Fibroblast of lung (primary cell): ENCODE data around the gene ZNF280C. TPM values are rescaled to one million over a fixed set of nuclear protein-coding genes. Genes with fewer than 3 reads are reported as not detected.

Source experiments
- DNase-seq, 2 donors: peaks; one replicate each; pipeline versions ENCODE4 v3.0.0 to v3.0.0-alpha.2; 2010; ENCODE audit warnings: low read depth in 2 of 2
- H2AFZ ChIP-seq: 2 replicates; pipeline ENCODE4 v1.5.1; 2012; ENCODE audit warnings: low read length, control low read depth, inconsistent platforms
- H3K27ac ChIP-seq: 2 replicates; pipeline ENCODE4 v1.5.1; 2011; ENCODE audit warnings: low read length, control low read depth; ENCODE audit not compliant: insufficient read depth
- H3K27me3 ChIP-seq: 2 replicates; pipeline ENCODE4 v1.5.1; 2011; ENCODE audit warnings: mild to moderate bottlenecking, low read length; ENCODE audit not compliant: control insufficient read depth, insufficient read depth
- H3K36me3 ChIP-seq: 2 replicates; pipeline ENCODE4 v1.5.1; 2011; ENCODE audit warnings: low read length; ENCODE audit not compliant: control insufficient read depth, insufficient read depth
- H3K4me1 ChIP-seq: 2 replicates; pipeline ENCODE4 v1.5.1; 2011; ENCODE audit warnings: low read length; ENCODE audit not compliant: control insufficient read depth, insufficient read depth; ENCODE audit errors: extremely low read depth
- H3K4me2 ChIP-seq: 2 replicates; pipeline ENCODE4 v1.5.1; 2011; ENCODE audit warnings: low read length, control low read depth; ENCODE audit not compliant: insufficient read depth; ENCODE audit errors: extremely low read depth
- H3K4me3 ChIP-seq, 4 experiments: fragments of 200-600 bp in 1 of 4; sonication (generic) in 1 of 4; replicated peaks in 1 of 4; 2 replicates each; pipeline ENCODE4 v1.5.1; 2011 to 2016; ENCODE audit warnings: low read length in 4 of 4, low read depth in 3 of 4, mild to moderate bottlenecking in 3 of 4, control low read depth in 2 of 4, inconsistent platforms in 1 of 4, mixed read lengths in 1 of 4; ENCODE audit not compliant: insufficient read depth in 1 of 4; ENCODE audit errors: control extremely low read depth in 1 of 4
- H3K79me2 ChIP-seq: 2 replicates; pipeline ENCODE4 v1.5.1; 2012; ENCODE audit warnings: mild to moderate bottlenecking, low read length, inconsistent platforms; ENCODE audit not compliant: control insufficient read depth, insufficient read depth
- H3K9ac ChIP-seq: 2 replicates; pipeline ENCODE4 v1.5.1; 2011; ENCODE audit warnings: mild to moderate bottlenecking, low read length, control low read depth; ENCODE audit not compliant: insufficient read depth
- H3K9me3 ChIP-seq: 2 replicates; pipeline ENCODE4 v1.5.1; 2012; ENCODE audit warnings: low read depth, low read length; ENCODE audit not compliant: control insufficient read depth, insufficient read depth
- H4K20me1 ChIP-seq: 2 replicates; pipeline ENCODE4 v1.5.1; 2011; ENCODE audit warnings: low read length; ENCODE audit not compliant: control insufficient read depth, insufficient read depth; ENCODE audit errors: extremely low read depth
- EZH2 ChIP-seq: IDR thresholded peaks from 2 replicates; pipeline ENCODE4 v1.5.1; 2012; ENCODE audit warnings: low read length, control low read depth, mild to moderate bottlenecking; ENCODE audit errors: missing control alignments
- polyA plus RNA-seq, 2 donors: library from polyadenylated mRNA; depleted of rRNA in 1 of 2; stranded (reverse) in 1 of 2; unstranded in 1 of 2; fragments of >200 nt; gene quantifications; 2 replicates each; pipeline ENCODE4 v1.2.1, GENCODE V29; 2011 to 2012; ENCODE audit warnings: missing spikeins in 1 of 2
- total RNA-seq: library from RNA; depleted of rRNA; stranded (reverse); fragments of >200 nt; gene quantifications from 2 replicates; pipeline ENCODE4 v1.2.1, GENCODE V29; 2014
- TF ChIP-seq, protein P1 (sequence below), 2 donors: IDR thresholded peaks in 1 of 2; conservative IDR thresholded peaks in 1 of 2; 1 replicate in 1 of 2; 2 replicates in 1 of 2; pipeline ENCODE4 v1.5.1; 2011 to 2012; ENCODE audit warnings: low read length in 2 of 2, control low read depth in 1 of 2, inconsistent platforms in 1 of 2, low read depth in 1 of 2, mild to moderate bottlenecking in 1 of 2

Gene ZNF280C
- total and polyA plus RNA-seq, 2 donors (not counting 1 experiment from before 2014, with no cell fraction given): 4.1 to 8.7 TPM

- peak overlapping the region; percentile 70 for H3K9ac ChIP-seq
- H4K20me1 ChIP-seq: no peaks in the 10 kb centered on the region
- no peaks in the 10 kb centered on the region for H3K4me1 ChIP-seq
- peak overlapping the region; percentile 87 for H3K4me2 ChIP-seq
- peak overlapping the region; percentile 89 for H3K27ac ChIP-seq
- no peaks in the 10 kb centered on the region for H3K9me3 ChIP-seq
- peak; percentile 9 to 54 for DNase-seq
- peaks cover 11% of the 10 kb centered on the region for H3K79me2 ChIP-seq
- peak overlapping the region; percentile 67 to 95 (median 74) for H3K4me3 ChIP-seq
- H3K27me3 ChIP-seq: no peaks in the 10 kb centered on the region
- H2AFZ ChIP-seq: peak overlapping the region; percentile 73
- no peaks in the 10 kb centered on the region for H3K36me3 ChIP-seq
- TF ChIP-seq, protein P1, sequence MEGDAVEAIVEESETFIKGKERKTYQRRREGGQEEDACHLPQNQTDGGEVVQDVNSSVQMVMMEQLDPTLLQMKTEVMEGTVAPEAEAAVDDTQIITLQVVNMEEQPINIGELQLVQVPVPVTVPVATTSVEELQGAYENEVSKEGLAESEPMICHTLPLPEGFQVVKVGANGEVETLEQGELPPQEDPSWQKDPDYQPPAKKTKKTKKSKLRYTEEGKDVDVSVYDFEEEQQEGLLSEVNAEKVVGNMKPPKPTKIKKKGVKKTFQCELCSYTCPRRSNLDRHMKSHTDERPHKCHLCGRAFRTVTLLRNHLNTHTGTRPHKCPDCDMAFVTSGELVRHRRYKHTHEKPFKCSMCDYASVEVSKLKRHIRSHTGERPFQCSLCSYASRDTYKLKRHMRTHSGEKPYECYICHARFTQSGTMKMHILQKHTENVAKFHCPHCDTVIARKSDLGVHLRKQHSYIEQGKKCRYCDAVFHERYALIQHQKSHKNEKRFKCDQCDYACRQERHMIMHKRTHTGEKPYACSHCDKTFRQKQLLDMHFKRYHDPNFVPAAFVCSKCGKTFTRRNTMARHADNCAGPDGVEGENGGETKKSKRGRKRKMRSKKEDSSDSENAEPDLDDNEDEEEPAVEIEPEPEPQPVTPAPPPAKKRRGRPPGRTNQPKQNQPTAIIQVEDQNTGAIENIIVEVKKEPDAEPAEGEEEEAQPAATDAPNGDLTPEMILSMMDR (conservative IDR thresholded peaks at IDR 0.05 in 1 of 2, IDR thresholded peaks at IDR 0.05 in 1 of 2; ENCODE audit: low read depth in 1 of 2, low read length in 2 of 2): no peak
- no peak for TF ChIP-seq EZH2
These were observed 103.5 kb downstream of the ZNF280C start for GRCh38 chrX:130165181-130165702.

- Histone ChIP-seq H4K20me1 (no peaks in the 10 kb centered on the region), H3K27me3 (no peaks in the 10 kb centered on the region), H3K9me3 (no peaks in the 10 kb centered on the region), H3K4me3 (no peak overlapping the region), H3K36me3 (no peaks in the 10 kb centered on the region), H3K4me2 (no peak overlapping the region), H2AFZ (no peak overlapping the region), H3K4me1 (no peaks in the 10 kb centered on the region), H3K27ac (no peak overlapping the region), H3K9ac (no peak overlapping the region), H3K79me2 (peaks cover 11% of the 10 kb centered on the region)
- DNase-seq: peak in 1 of 2 donors; percentile 25
- TF ChIP-seq, protein P1 (conservative IDR thresholded peaks at IDR 0.05 in 1 of 2, IDR thresholded peaks at IDR 0.05 in 1 of 2; ENCODE audit: low read depth in 1 of 2, low read length in 2 of 2): no peak
- no peak for TF ChIP-seq EZH2
These were observed 105.3 kb downstream of the ZNF280C start for GRCh38 chrX:130163398-130163797.

DNA sequence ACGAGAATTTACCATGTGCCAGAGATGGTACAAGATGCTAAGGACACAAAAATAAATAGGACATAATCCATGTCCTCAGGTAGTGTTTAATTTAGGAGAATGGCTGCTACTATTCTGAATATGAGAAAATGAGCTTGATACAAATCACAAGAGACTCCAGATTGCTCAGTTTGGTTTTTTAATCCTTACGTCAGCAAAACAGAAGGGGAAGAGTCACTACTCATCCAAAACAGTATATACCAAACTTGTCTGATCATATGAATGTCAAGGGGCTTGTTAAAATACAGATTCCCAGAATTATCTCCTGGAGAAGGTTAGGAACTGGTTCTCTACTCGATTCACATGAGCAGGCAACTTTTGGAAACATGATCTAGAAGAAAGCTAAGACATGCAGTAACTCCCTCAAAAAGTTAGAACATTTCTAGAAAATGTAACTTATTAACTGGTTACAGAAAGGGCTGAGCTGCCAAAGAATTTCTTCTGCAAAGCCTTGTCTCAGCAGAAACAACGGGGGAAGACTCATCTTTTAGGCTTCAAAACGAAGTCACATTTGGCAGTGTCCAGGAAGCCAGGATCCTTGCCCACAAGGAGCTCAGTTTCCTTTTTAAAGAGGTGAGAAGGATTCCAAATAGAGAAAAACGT lies 106.5 kb downstream of the ZNF280C start:
- no peak for DNase-seq
- no peaks in the 10 kb centered on the region for H3K27me3 ChIP-seq
- TF ChIP-seq, protein P1 (conservative IDR thresholded peaks at IDR 0.05 in 1 of 2, IDR thresholded peaks at IDR 0.05 in 1 of 2; ENCODE audit: low read depth in 1 of 2, low read length in 2 of 2): no peak
- no peaks in the 10 kb centered on the region for H4K20me1 ChIP-seq
- H3K27ac ChIP-seq: no peak overlapping the region
- H3K36me3 ChIP-seq: no peaks in the 10 kb centered on the region
- no peak overlapping the region for H2AFZ ChIP-seq
- peaks cover 11% of the 10 kb centered on the region for H3K79me2 ChIP-seq
- no peak overlapping the region for H3K4me3 ChIP-seq
- H3K4me1 ChIP-seq: no peaks in the 10 kb centered on the region
- H3K4me2 ChIP-seq: no peak overlapping the region
- no peaks in the 10 kb centered on the region for H3K9me3 ChIP-seq
- H3K9ac ChIP-seq: no peak overlapping the region
